NCI-H446 (cell line): ENCODE data around the gene TPRX2.
A peak's percentile ranks its signal among the peaks of the same experiment; 100 is the strongest.
"Not testable (repeated sequence)": the region's sequence is repeated elsewhere in the genome, so short reads cannot be mapped to it uniquely, and the experiment has no call there.

ENCODE experiments used
- DNase-seq, 2 experiments: peaks; one replicate each; lab custom pipeline; 2025; lab: John Stamatoyannopoulos, UW

Gene TPRX2

GRCh38 chr19:47861630-47862029 lies 2.6 kb downstream of the TPRX2 start:
- no peak for DNase-seq

- DNase-seq: peak; percentile 2 to 70
Measured at GRCh38 chr19:47863514-47863936, 4.5 kb downstream of the TPRX2 start.

GRCh38 chr19:47865166-47865565 lies 6.1 kb downstream of the TPRX2 start:
- no peak for DNase-seq

GRCh38 chr19:47878906-47879305 lies 19.9 kb downstream of the TPRX2 start:
- DNase-seq: no peak

- DNase-seq: not testable (repeated sequence)
Measured at GRCh38 chr19:47879385-47879784, 20.4 kb downstream of the TPRX2 start.

GRCh38 chr19:47881757-47882156 lies 22.7 kb downstream of the TPRX2 start:
- no peak for DNase-seq

GRCh38 chr19:47882890-47883289 lies 23.9 kb downstream of the TPRX2 start:
- DNase-seq: no peak

GRCh38 chr19:47885067-47885463 lies 26.0 kb downstream of the TPRX2 start:
- no peak for DNase-seq

GRCh38 chr19:47886010-47886559 lies 27.1 kb downstream of the TPRX2 start, which contains the start of gene SULT2A1:
Gene SULT2A1 (minus strand): TSS chr19:47886315. CDS start chr19:47886257, 58 bp downstream.
- DNase-seq: no peak

GRCh38 chr19:47890865-47891621 lies 32.0 kb downstream of the TPRX2 start:
- no peak for DNase-seq

GRCh38 chr19:47891622-47891922 lies 32.5 kb downstream of the TPRX2 start:
- no peak for DNase-seq

GRCh38 chr19:47891923-47892666 lies 33.1 kb downstream of the TPRX2 start:
- DNase-seq: no peak

- no peak for DNase-seq
Measured at GRCh38 chr19:47895165-47895782, 36.2 kb downstream of the TPRX2 start.

- DNase-seq: no peak
Measured at GRCh38 chr19:47896019-47896418, 37.0 kb downstream of the TPRX2 start.

- DNase-seq: no peak
Measured at GRCh38 chr19:47896773-47897172, 37.7 kb downstream of the TPRX2 start.

GRCh38 chr19:47897861-47898260 lies 38.8 kb downstream of the TPRX2 start:
- no peak for DNase-seq

GRCh38 chr19:47899335-47899734 lies 40.3 kb downstream of the TPRX2 start:
- DNase-seq: no peak

GRCh38 chr19:47901370-47901769 lies 42.3 kb downstream of the TPRX2 start:
- DNase-seq: no peak

GRCh38 chr19:47909350-47909749 lies 50.3 kb downstream of the TPRX2 start:
- DNase-seq: not testable (repeated sequence)

GRCh38 chr19:47910191-47910590 lies 51.2 kb downstream of the TPRX2 start:
- DNase-seq: not testable (repeated sequence)
